GM21381 (cell line): ENCODE results near the gene ALG1L2.
"Not testable (repeated sequence)": the region's sequence is repeated elsewhere in the genome, so short reads cannot be mapped to it uniquely, and the experiment has no call there.

Experiments used
- ATAC-seq: cut with Tn5 transposase; IDR thresholded peaks from one replicate; pipeline ENCODE4 v1.9.1; 2021; ENCODE audit warnings: mild to moderate bottlenecking, moderate library complexity; ENCODE audit not compliant: unreplicated experiment

The ALG1L2 gene, protein sequence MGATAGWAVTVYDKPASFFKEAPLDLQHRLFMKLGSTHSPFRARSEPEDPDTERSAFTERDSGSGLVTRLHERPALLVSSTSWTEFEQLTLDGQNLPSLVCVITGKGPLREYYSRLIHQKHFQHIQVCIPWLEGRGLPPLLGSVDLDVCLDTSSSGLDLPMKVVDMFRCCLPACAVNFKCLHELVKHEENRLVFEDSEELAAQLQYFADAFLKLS

DNA sequence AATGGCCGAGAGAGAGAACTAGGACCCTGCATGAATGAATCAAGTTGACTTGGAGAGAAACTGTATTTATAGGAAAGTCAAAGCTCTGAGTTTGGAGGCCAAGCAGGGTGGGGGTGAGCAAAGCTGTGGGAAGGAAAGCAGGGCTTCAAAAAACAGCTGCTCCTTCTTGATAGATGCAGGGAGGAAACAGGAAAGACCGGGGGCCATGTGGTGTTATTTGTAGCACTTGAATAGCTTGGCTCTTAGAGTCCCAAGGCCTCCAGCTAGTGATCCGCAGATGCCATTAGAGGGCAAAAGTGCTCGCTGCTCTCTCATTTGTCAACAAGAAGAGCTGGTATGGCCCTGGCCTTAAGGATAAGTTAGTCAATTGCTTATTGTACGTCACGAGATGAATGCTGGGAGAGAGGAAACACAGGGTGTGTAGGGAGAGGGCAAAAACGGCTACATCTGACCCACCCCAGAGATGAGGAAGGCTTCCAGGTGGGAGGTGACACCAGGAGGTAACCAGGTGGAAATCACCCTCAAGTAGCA lies at the start of gene ALG1L2:
Gene ALG1L2 (plus strand): TSS at position 481 of the 531 bp plus-strand sequence. CDS start 186 bp downstream, outside the sequence.
- no peak for ATAC-seq

DNA sequence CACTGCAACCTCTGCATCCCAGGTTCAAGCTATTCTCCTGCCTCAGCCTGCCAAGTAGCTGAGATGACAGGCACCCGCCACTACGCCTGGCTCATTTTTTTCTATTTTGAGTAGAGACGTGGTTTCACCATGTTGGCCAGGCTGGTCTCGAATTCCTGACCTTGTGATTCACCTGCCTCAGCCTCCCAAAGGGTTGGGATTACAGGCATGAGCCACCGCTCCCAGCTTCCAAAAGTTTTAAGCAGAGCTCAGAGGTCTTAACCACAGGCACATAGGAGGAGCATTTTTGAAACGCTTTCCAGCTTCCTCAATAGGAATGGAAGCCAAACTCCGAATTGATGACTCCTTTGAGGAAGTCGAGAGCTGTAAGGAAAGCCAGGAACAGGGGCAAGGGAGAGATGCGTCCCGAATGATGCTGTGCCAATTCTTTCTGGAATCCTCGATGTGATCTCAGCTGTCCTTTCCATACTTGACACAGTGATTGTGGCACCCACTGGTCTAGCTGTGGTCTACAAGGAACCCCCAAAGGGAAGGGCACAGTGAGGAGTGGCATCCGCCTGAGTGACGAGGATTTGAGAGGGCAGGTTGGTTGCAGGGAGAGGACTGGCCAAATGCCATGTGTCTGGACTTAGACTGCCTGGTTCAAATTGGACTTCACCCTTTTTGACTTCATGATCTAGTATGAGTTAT lies 44.4 kb upstream of the ALG1L2 start:
- ATAC-seq: not testable (repeated sequence)

DNA sequence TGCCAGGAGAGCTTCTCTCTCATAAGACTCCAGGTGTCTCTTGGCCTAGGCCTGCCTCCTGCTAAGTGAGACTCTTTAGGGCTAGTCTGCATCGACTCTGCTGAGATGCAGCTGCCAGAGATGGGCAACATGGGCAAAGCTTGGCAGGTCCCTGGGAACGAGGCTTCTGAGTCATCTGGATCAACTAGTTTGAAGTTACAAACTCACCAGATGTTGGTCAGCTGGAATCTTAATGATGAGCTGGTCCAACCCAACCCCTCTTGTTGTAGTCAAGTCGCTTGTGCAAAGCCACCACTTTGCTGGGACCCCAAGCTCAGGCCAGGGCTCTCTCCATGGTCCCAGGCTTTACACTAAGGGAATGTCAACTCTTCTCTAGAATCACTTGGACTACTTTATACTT lies 38.9 kb upstream of the ALG1L2 start:
- ATAC-seq: not testable (repeated sequence)

DNA sequence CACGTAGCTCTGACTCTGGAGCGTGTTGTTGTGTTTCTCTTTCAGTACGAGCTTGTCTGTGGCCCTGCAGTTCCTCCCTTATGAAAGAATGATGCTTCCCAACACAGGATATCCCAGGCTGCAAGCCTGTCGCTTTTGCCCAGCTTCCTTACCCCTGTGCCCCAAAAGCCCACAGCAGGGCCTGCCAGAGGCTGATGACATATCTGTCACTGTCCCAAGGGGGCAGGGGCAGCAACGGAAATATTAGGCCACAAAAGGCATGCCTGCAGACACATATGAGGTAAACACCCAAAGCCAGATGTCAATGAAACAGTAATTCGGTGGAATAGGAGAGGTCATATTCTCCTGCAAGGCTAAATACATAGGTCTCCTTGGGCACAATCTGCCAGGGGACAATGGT lies 38.0 kb upstream of the ALG1L2 start:
- ATAC-seq: not testable (repeated sequence)

DNA sequence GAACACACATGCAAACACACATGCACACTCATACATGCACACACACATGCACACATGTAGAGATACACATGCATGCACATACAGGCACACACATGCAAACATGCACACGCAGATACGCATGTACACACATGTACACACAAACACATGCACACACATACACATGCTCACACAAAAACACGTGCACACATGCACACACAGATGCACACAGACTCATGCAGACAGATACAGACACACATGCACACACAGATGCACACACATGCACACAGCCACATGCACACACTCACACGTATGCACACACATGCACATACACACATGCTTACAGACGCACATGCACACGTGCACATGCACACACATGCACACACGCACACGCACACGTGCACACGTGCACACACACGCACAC lies 37.3 kb upstream of the ALG1L2 start:
- no peak for ATAC-seq

- ATAC-seq: no peak
Observed at GRCh38 chr3:130048726-130049125, 32.9 kb upstream of the ALG1L2 start.

GRCh38 chr3:130052366-130052765 lies 29.3 kb upstream of the ALG1L2 start:
- not testable (repeated sequence) for ATAC-seq

GRCh38 chr3:130052965-130053364 lies 28.7 kb upstream of the ALG1L2 start:
- not testable (repeated sequence) for ATAC-seq

DNA sequence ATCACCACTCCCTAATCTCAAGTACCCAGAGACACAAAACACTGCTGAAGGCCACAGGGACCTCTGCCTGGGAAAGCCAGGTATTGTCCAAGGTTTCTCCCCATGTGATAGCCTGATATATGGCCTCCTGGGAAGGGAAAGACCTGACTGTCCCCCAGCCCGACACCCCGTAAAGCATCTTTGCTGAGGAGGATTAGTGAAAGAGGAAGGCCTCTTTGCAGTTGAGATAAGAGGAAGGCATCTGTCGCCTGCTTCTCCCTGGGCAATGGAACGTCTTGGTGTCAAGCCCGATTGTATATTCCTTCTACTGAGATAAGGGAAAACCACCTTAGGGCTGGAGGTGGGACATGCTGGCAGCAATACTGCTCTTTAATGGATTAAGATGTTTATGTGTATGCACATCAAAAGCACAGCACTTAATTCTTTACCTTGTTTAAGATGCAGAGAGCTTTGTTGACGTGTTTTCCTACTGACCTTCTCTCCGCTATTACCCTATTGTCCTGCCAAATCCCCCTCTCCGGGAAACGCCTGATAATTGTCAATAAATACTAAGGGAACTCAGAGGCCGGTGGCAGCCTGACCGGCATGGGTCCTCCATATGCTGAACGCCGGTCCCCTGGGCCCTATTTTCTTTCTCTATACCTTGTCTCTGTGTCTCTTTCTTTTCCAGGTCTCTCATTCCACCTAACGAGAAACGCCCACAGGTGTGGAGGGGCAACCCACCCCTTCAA lies 23.9 kb upstream of the ALG1L2 start:
- not testable (repeated sequence) for ATAC-seq

- ATAC-seq: not testable (repeated sequence)
Observed at GRCh38 chr3:130058267-130058657, 23.4 kb upstream of the ALG1L2 start.

DNA sequence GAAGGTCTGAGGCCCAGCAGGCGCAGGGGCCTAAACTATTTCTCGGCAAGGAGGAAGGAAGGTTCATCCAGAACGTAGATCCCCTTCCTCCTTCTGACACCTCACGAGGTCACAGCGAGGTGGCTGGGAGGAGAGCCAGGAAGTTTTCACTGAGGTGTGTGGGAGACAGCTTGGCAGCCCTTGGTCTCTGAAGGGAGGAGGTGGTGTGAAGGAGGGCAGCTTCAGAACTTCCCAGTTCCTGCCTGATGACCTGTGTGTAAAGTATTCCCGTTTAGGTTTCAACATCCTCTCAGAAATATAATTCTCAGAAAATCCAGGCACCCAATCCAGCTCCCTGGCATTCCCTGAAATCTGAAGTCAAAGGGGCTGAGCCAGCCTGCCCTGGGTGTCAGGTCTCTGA lies 22.9 kb upstream of the ALG1L2 start:
- not testable (repeated sequence) for ATAC-seq

DNA sequence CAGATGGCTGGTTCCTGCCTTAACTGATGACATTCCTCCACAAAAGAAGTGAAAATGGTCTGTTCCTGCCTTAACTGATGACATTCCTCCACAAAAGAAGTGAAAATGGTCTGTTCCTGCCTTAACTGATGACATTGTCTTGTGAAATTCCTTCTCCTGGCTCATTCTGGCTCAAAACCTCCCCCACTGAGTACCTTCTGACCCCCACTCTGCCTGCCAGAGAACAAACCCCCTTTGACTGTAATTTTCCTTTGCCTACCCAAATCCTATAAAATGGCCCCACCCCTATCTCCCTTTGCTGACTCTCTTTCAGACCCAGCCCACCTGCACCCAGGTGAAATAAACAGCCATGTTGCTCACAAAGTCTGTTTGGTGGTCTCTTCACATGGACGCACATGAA lies 22.5 kb upstream of the ALG1L2 start:
- not testable (repeated sequence) for ATAC-seq

DNA sequence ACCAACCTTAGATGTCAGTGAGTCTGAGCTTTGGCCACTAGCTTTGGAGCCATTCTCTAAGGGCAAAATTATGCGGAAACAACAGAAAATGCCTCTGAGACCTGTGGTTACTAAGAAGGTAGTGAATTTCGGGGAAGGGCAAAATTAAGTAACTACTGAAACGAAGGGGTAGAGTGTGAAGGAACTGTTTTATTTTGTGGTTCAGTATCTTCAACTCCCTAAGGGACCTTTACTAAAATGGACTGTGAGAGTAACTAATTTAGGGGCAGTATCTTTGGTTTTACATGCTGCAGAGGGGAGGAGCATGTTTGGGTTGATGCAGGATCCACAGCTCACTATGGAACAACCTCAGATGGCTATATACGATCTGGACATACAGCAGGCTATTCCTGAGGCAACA lies 8.0 kb upstream of the ALG1L2 start:
- no peak for ATAC-seq

DNA sequence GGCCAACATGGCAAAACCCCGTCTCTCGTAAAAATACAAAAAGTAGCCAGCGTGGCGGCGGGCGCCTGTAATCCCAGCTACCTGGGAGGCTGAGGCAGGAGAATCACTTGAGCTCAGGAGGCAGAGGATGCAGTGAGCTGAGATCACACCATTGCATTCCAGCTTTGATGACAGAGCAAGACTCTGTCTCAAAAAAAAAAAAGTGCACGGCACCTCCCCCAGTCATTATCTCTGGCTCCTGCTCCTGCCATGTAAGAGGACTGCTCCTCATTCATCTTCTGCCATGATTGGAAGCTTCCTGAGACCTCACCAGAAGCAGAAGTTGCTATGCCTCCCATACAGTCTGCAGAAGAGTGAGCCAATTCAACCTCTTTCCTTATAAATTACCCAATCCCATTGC lies 4.0 kb upstream of the ALG1L2 start:
- no peak for ATAC-seq

GRCh38 chr3:130083363-130084090 lies 1.9 kb downstream of the ALG1L2 start:
- ATAC-seq: not testable (repeated sequence)

DNA sequence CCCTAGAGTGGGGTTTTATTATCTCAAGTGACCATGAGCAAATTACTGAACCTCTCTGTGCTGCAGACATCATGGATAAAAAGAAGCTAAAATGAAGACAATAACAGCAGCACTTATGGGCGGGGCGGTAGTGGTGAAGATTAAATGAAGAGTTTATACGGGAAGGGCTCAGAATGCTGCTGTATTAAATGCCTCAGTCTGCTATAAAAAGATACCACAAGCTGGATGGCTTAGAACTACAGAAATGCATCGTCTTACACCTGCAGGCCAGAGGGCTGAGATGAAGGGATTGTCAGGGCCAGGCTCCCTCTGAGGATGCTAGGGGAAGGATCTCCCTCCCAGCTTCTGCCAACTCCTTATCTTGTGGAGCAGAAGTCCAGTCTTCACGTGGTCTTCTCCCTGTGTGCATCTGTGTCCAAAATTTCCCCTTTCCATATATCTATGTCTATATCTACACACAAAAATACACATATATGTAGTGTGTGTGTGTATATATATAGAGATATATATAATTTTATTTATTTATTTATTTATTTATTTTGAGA lies 2.9 kb downstream of the ALG1L2 start:
- no peak for ATAC-seq

GRCh38 chr3:130085881-130086280 lies 4.2 kb downstream of the ALG1L2 start:
- ATAC-seq: no peak

- ATAC-seq: not testable (repeated sequence)
Observed at GRCh38 chr3:130086628-130087027, 5.0 kb downstream of the ALG1L2 start.

GRCh38 chr3:130088061-130088460 lies 6.4 kb downstream of the ALG1L2 start:
- ATAC-seq: no peak

- not testable (repeated sequence) for ATAC-seq
Observed at GRCh38 chr3:130090681-130091080, 9.1 kb downstream of the ALG1L2 start.

DNA sequence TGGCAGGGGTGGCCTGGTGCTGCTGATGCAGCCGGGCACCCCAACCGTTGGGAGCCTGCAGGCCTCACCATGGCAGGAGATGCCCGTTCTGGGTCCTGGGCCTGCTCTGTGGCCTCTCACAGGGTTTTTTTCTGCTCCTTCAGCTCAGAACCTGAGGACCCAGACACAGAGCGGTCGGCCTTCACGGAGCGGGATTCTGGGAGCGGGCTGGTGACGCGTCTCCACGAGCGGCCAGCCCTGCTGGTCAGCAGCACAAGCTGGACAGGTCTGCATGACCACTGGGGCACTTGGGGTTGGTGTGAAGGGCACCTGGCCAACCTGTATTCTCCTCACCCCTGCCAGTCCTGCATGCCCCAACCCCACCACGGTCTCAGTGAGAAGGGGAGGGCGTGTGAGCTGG lies 10.3 kb downstream of the ALG1L2 start:
- ATAC-seq: no peak
